Left colon (tissue), 2 donors: ENCODE results near the gene LHCGR. TPM values are rescaled to one million over a fixed set of nuclear protein-coding genes. Genes with fewer than 3 reads are reported as not detected.

Experiments used
- ATAC-seq: fragments of 200-7000 bp; cut with Tn5 transposase; one replicate; pipeline ENCODE4 v1.9.1; 2020; ENCODE audit warnings: mild to moderate bottlenecking, moderate library complexity
- DNase-seq, 2 donors: peaks; one replicate each; pipeline ENCODE4 v3.0.0-alpha.2; 2020
- intact Hi-C, 2 donors: fragments of 100-400 bp; cut with DNase I in 1 of 2; cut with micrococcal nuclease in 1 of 2; formaldehyde crosslinking; loops; one replicate each; pipeline versions ENCODE4 v1.11.2 to v1.14.0; 2022; cut with DNase I, micrococcal nuclease
- long read RNA-seq: library from polyadenylated mRNA; unstranded; transcript quantifications from one replicate; pipeline ENCODE4 v2.0.0, GENCODE V29; 2021
- total RNA-seq, 2 donors: library from RNA; stranded (reverse); fragmentation: NEBNext Ultra II Directional; extraction: Animal tissue kit (Norgen Biotek cat#: 25700); gene quantifications; one replicate each; pipeline ENCODE4 v1.2.1, GENCODE V29; 2021
- donor health status: DM: no; HTN: no; CAD: no.
- donor health status: DM: yes; HTN: yes; CAD: no.

LHCGR gene
- total RNA-seq, result not detected
- long read RNA-seq, result 0 reads

DNA sequence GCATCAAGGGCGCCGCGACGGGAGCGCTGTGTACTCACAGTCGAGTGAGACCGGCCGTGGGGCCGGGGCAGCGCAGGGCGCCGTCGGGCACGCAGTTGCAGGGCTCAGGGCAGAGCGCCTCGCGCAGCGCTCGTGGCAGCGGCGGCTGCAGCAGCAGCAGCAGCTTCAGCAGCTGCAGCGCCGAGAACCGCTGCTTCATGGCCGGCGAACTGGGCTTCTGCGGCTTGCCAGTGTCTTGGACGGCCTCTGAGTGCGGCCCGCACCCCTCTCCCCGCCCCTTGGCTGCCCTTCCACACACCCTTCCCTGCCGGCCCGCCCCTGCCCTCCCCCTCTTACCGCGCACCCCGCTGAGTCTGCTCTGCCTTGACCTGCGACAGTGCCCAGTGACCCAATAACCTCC, at the start of gene LHCGR:
LHCGR (minus strand) TSS at position 252 of the 400 bp plus-strand sequence; CDS start at position 199, 53 bp downstream.
- no peak for ATAC-seq
- DNase-seq, result peak in 1 of 2 donors; percentile 4
- intact Hi-C loops, result no loop called here

DNA sequence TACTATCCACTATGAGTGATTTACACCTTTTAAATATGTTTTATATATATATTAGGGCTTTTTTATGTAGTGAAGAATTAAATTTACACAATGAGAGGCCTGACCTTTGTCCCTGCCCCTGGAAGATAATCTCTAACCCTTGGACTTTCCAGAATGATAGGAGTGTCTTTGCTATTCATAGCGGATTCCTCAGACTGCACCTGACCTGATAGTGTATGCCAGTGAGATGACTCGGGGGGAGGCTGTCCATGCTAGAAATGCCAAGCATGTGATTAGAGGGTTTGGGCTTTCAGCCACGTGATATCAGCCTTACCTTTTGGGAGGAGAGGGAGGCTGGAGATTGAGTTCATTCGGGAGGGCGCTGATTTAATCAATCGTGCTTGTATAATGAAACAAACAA, 44.1 kb upstream of the LHCGR start:
- DNase-seq, result no peak
- ATAC-seq, result no peak
- intact Hi-C loops, result no loop called here

DNA sequence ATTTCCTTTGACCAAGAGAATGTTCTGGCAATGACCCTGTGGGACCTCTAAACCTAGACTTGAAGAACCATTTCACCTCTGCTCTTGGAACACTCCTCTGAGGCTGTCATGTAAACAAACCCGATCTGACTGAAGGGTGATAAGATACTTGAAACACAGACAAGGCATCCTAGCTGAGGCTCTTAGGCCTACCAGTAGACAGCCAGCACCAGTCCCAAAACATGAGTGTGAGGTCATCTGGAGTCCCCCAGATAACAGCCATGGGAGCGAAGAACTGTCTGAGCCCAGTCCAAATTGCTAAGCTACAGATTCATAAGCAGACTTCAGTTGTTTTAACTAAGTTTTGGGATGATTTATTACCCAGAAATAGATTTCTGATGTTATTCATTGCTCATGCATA, 39.5 kb upstream of the LHCGR start:
- ATAC-seq, result no peak
- no peak for DNase-seq

DNA sequence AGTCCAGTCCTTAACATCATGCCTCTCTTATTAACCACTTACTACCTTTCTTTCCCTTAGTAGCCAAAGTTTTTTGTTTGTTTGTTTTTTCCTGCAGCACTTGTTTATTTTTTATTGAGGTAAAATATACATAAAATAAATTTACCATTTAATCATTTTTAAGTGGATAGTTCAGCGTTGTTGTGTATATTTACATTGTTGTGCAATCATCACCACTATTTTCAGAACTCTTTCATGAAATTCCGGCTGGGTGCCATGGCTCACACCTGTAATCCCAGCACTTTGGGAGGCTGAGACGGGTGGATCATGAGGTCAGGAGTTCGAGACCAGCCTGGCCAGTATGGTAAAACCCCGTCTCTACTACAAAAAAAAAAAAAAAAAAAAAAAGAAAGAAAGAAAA, 38.1 kb upstream of the LHCGR start:
- intact Hi-C loops, result no loop called here
- DNase-seq (no peak), ATAC-seq (no peak)

More for the DNA sequence above, 39.5 kb upstream of the LHCGR start:
- intact Hi-C loops, result no loop called here

- ATAC-seq, result no peak
- no peak for DNase-seq
- intact Hi-C loops, result no loop called here
Observed at GRCh38 chr2:48792030-48792429, 36.5 kb upstream of the LHCGR start.

DNA sequence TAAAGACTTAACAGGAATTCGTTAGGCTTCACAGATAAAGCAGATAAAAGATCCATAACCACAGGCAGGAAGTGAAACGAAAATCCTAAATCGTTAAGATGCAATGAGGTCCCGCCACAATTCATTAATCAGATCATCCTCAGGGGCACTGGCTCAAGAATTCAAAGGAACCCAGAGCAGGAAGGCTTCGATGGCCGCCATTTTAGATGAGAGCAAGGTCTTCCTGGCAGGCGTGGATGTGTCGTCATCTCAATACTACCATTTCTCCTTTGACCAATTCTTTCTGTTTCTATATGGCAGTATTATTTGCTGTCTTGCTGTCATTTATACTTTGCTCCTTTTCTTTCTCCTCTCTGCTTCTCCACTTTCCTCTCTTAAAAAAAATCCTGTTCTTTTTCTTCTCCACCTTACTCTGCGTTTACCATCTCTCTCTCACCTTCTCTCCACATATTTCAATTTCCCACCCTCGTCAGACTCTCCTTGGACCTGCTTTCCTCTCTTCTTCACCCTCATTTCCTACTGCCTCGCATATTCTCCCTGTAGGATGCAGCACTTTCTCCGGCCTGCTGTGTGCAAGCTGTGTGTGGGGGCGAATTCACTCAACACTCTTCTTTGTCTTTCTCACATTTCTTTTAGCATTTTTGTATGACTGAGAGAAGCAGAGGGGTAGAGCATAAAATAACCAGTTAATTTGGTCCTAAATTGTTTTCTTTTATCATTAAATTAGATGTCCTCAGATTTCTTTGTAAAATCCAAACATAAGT, 35.1 kb upstream of the LHCGR start:
- ATAC-seq (no peak), DNase-seq (no peak)
- intact Hi-C loops, result no loop called here

DNA sequence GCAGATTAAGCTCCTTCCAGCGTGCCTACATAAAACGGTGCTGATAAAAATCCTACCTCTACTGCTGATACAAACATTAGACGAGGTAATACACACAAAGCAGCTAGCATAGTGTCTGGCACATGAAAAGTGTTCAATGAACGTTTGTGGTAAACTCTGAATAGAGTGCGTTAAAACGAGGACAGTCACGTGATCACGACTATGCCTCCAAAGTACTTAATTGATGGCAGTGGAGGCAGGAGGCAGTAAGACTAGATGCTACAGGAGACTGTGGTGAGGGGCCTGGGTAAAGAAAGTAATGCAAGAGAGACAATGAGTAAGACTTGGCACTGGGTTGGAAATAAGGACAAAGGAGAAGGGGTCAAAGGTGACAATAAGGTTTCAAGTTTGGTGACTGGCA, 32.1 kb upstream of the LHCGR start:
- DNase-seq (no peak), ATAC-seq (no peak)
- intact Hi-C loops, result no loop called here

DNA sequence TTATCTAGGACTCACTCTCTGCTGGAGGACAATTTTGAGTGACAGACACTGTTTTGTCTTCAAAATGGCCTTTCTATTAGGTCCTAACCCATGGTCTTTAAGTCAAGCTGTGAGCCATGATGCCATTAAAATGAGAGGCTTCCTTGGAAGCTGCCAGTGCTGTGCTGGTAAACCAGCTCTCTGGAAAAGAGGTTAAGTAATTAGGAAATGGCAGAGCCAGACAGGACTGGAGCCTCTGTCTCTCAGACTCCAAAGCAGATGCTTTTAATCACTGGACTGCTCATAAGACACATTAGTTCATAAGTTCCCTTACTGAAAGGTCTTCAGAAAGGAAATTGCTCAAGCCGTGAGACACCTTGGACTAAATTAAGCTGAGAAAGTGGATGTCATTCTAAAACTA, 25.8 kb upstream of the LHCGR start:
- ATAC-seq, result no peak
- intact Hi-C loops, result no loop called here
- no peak for DNase-seq

DNA sequence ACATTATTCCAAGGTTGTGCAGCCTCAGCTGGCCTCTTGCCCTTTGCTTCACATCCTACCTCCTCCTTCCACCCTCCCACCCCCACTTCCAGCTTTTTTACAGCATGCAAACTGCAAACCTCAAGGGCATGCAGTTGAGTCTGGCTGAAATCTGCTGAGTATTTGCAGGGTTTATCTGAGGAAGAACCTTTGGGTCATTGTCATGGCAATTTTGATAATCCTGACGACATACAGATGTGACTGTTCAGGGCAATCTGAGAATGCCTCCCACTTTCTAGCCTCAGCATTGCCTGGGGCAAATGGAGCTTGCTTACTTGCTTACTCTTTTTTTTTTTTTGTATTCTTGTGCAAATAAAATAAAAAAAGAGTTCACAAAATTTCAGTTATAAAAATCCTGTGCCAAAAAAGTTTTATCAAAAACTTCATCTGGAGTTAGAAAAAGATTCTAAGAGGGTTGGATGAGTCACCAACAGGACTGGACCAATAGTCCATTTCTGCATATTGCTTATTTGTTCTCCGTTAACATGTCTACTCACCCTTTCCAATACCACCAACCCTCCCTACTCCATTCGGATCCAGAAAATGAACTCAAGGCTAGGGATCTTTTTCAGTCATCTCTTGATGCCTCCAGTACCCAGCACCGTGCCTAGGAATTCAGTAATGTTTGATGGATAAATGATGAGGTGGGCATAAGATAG, 23.6 kb upstream of the LHCGR start:
- ATAC-seq (no peak), DNase-seq (no peak)
- intact Hi-C loops, result no loop called here

- ATAC-seq, result no peak
- intact Hi-C loops, result no loop called here
Observed at GRCh38 chr2:48774251-48774650, 18.7 kb upstream of the LHCGR start.

DNA sequence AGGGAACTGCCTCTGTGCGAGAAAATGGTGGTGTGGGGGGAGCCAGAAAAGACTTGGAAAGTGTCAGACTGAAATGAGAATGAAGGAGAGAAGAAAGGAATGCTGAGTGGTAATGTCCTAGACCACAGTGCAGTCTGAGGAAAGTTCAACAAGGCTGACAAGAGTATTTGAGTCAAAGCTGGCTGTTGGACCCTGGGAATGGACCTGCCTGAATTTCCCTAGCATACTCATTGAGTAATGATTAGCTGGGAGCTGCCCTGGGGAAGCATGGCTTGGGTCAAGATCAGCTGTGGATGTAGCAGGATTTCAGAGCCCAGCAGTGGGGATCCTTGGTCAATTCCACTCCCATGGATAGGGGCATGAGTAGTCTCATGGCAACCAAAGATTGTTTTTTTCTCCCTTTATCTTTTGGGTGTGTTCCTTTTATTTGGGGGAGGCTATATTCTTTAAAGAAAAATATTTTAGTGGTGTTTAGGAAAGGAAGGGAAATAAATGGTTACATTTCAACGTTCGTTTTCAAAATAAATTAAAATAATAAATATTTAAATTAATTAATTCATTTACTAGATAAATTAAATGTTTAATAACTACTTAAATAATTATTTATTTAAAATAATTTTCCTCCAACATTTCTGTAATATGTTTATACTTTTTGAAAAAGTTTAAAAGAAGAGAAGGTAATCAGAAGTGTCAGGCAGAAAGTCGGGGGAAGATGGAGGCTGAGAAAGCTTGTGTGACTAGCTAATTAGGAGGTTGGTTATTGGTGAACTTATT, 15.9 kb upstream of the LHCGR start:
- intact Hi-C loops, result no loop called here
- ATAC-seq (no peak), DNase-seq (no peak)

More at GRCh38 chr2:48774251-48774650, 18.7 kb upstream of the LHCGR start:
- no peak for DNase-seq

GRCh38 chr2:48770181-48770580, 14.7 kb upstream of the LHCGR start:
- intact Hi-C loops, result no loop called here
- DNase-seq, result no peak
- no peak for ATAC-seq

- ATAC-seq, result no peak
- intact Hi-C loops, result no loop called here
- no peak for DNase-seq
Observed at GRCh38 chr2:48768669-48769068, 13.1 kb upstream of the LHCGR start.

GRCh38 chr2:48767330-48767729, 11.8 kb upstream of the LHCGR start:
- DNase-seq (no peak), ATAC-seq (no peak)
- intact Hi-C loops, result no loop called here

DNA sequence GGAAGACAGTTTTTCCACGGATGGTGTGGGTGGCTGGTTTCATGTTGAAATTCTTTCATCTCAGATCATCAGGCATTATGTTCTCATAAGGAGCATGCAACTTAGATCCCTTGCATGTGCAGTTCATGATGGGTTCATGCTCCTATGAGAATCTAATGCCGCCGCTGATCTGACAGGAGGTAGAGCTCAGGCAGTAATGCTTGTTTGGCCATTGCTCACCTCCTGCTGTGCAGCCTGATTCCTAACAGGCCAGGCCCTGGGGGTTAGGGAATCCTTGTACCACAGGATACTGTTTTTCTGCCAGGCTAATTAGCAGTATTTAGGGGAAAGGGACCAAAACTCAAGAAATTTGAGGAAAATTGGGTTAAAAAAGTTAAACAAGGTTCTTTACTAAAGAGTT, 5.3 kb upstream of the LHCGR start:
- ATAC-seq, result no peak
- no peak for DNase-seq
- intact Hi-C loops, result no loop called here

- ATAC-seq, result no peak
- intact Hi-C loops, result no loop called here
- no peak for DNase-seq
Observed at GRCh38 chr2:48759682-48760081, 4.2 kb upstream of the LHCGR start.

DNA sequence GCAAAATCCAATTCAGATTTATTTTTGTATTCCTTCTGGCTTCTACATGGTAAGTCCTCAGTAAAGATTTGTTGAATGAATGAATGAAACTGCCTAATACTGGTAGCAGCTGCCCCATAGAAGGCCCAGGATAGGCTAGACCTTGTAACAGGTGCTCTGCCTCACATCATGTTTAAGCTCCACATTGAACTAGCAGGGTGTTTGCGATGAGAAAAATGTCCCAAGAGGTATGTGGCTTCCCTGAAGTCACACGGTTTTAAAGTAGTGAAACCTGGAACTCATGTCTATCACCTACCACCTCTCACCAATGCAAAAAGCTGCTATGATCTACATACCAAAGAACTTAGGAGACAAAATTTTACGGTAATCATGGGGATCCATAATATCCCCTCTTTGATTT, 765 bp upstream of the LHCGR start:
- intact Hi-C loops, result no loop called here
- DNase-seq, result no peak
- no peak for ATAC-seq

DNA sequence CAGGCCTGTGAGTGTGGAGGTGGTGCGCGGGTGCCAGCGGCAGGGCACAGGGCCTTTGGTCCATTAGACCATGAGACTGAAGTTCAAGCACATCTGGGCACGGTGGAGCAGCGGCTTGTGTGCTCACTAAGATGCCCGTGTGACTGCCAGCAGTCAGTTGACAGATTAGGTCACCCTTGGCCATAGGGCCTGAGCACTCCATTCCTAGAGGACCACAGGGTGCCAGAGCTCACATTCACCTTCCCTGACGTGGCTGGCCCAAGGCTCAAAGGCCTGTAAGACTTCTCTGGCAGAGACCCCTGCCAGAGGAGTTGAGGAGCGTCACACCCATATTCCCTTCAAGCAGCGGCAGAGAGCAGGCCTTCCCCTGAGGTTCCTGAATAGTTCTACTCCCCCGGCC, 650 bp downstream of the LHCGR start:
- DNase-seq, result no peak
- intact Hi-C loops, result no loop called here
- no peak for ATAC-seq

DNA sequence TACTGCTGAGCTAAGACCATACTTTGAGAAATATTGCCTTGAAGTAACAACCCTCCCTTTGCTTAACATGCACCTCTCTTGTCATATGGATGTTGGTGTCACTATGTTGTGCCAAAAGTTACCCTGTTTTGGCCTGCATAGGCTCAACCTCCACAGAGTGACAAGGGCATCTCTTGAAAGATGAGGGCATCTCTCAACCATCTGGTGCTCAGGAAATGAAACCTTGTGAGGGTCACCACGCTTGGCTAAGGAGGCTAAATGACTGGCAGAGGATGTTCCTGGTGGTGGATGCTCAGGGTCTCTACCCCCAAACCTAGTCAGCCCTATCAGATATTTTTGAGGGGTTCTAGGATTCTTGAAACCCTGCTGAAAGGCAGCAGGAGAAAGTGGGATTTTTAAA, 2.3 kb downstream of the LHCGR start:
- DNase-seq (no peak), ATAC-seq (no peak)
- intact Hi-C loops, result no loop called here
